HG03575 (cell line): ENCODE data around the gene PDZD2.
"Not testable (repeated sequence)": the region's sequence is repeated elsewhere in the genome, so short reads cannot be mapped to it uniquely, and the experiment has no call there.

Experiments used
- ATAC-seq: cut with Tn5 transposase; IDR thresholded peaks from one replicate; pipeline ENCODE4 v1.9.1; 2021; ENCODE audit not compliant: unreplicated experiment, insufficient number of reproducible peaks, low FRiP score; ENCODE audit errors: extremely low read depth

PDZD2 gene

GRCh38 chr5:32066448-32066847, 427.5 kb downstream of the PDZD2 start:
- ATAC-seq = no peak

- ATAC-seq = no peak
Observed at GRCh38 chr5:32067774-32068470, 429.0 kb downstream of the PDZD2 start.

GRCh38 chr5:32068561-32068960, 429.6 kb downstream of the PDZD2 start:
- no peak for ATAC-seq

- no peak for ATAC-seq
Observed at GRCh38 chr5:32069396-32069795, 430.5 kb downstream of the PDZD2 start.

GRCh38 chr5:32071351-32071944, 432.5 kb downstream of the PDZD2 start:
- no peak for ATAC-seq

- no peak for ATAC-seq
Observed at GRCh38 chr5:32072054-32072453, 433.1 kb downstream of the PDZD2 start.

GRCh38 chr5:32074401-32074800, 435.5 kb downstream of the PDZD2 start:
- ATAC-seq = no peak

- no peak for ATAC-seq
Observed at GRCh38 chr5:32076699-32077695, 438.1 kb downstream of the PDZD2 start.

- ATAC-seq = not testable (repeated sequence)
Observed at GRCh38 chr5:32078855-32079254, 439.9 kb downstream of the PDZD2 start.

GRCh38 chr5:32080565-32080964, 441.6 kb downstream of the PDZD2 start:
- not testable (repeated sequence) for ATAC-seq

- ATAC-seq = no peak
Observed at GRCh38 chr5:32082701-32083100, 443.8 kb downstream of the PDZD2 start.

- ATAC-seq = no peak
Observed at GRCh38 chr5:32083981-32084430, 445.1 kb downstream of the PDZD2 start.

GRCh38 chr5:32087086-32088082, 448.5 kb downstream of the PDZD2 start:
- no peak for ATAC-seq

GRCh38 chr5:32088214-32088613, 449.3 kb downstream of the PDZD2 start:
- no peak for ATAC-seq

GRCh38 chr5:32089146-32090000, 450.4 kb downstream of the PDZD2 start:
- no peak for ATAC-seq

GRCh38 chr5:32090026-32090754, 451.3 kb downstream of the PDZD2 start:
- ATAC-seq = no peak

- ATAC-seq = no peak
Observed at GRCh38 chr5:32090755-32091128, 451.8 kb downstream of the PDZD2 start.
